Skeletal muscle cell (primary cell): Measurements from ENCODE around the gene SYNE3.

Experiments
- DNase-seq: peaks from one replicate; pipeline ENCODE4 v3.0.0-alpha.2; 2010; ENCODE audit warnings: low read depth
- H3K4me3 ChIP-seq: 2 replicates; pipeline ENCODE4 v1.5.1; 2011; ENCODE audit warnings: low read depth, mild to moderate bottlenecking, control low read depth, low read length, moderate library complexity

The SYNE3 gene

GRCh38 chr14:95526483-95527386 is 10.3 kb upstream of the SYNE3 start:
- no peak overlapping the region for H3K4me3 ChIP-seq
- no peak for DNase-seq

- DNase-seq: no peak
Measured at GRCh38 chr14:95525999-95526398, 9.5 kb upstream of the SYNE3 start.

GRCh38 chr14:95524706-95525512 is 8.5 kb upstream of the SYNE3 start:
- no peak overlapping the region for H3K4me3 ChIP-seq
- DNase-seq: no peak

More at GRCh38 chr14:95525999-95526398, 9.5 kb upstream of the SYNE3 start:
- H3K4me3 ChIP-seq: no peak overlapping the region

GRCh38 chr14:95523815-95524448 is 7.5 kb upstream of the SYNE3 start:
- peak; percentile 90 for DNase-seq
- H3K4me3 ChIP-seq: no peak overlapping the region

- H3K4me3 ChIP-seq: no peak overlapping the region
- DNase-seq: no peak
Measured at GRCh38 chr14:95523051-95523814, 6.8 kb upstream of the SYNE3 start.

- DNase-seq: no peak
- H3K4me3 ChIP-seq: no peak overlapping the region
Measured at GRCh38 chr14:95522556-95522955, 6.1 kb upstream of the SYNE3 start.

GRCh38 chr14:95522116-95522515 is 5.7 kb upstream of the SYNE3 start:
- no peak for DNase-seq
- no peak overlapping the region for H3K4me3 ChIP-seq

- no peak for DNase-seq
- no peak overlapping the region for H3K4me3 ChIP-seq
Measured at GRCh38 chr14:95521001-95521400, 4.6 kb upstream of the SYNE3 start.

- no peak for DNase-seq
Measured at GRCh38 chr14:95520346-95520745, 3.9 kb upstream of the SYNE3 start.

GRCh38 chr14:95519699-95520098 is 3.2 kb upstream of the SYNE3 start:
- no peak overlapping the region for H3K4me3 ChIP-seq
- DNase-seq: no peak

More at GRCh38 chr14:95520346-95520745, 3.9 kb upstream of the SYNE3 start:
- no peak overlapping the region for H3K4me3 ChIP-seq

- no peak for DNase-seq
- H3K4me3 ChIP-seq: no peak overlapping the region
Measured at GRCh38 chr14:95518045-95518751, 1.7 kb upstream of the SYNE3 start.

GRCh38 chr14:95515596-95516552 is 576 bp downstream of the SYNE3 start:
- peak overlapping the region; percentile 74 for H3K4me3 ChIP-seq
- no peak for DNase-seq

- no peak for DNase-seq
- peak overlapping the region; percentile 74 for H3K4me3 ChIP-seq
Measured at GRCh38 chr14:95515080-95515489, 1.4 kb downstream of the SYNE3 start.

GRCh38 chr14:95514131-95515079 is 2.0 kb downstream of the SYNE3 start:
- peak overlapping the region; percentile 74 for H3K4me3 ChIP-seq
- no peak for DNase-seq

GRCh38 chr14:95513291-95513690 is 3.2 kb downstream of the SYNE3 start:
- H3K4me3 ChIP-seq: no peak overlapping the region
- no peak for DNase-seq

GRCh38 chr14:95511687-95512086 is 4.8 kb downstream of the SYNE3 start:
- H3K4me3 ChIP-seq: no peak overlapping the region
- DNase-seq: no peak

- H3K4me3 ChIP-seq: no peak overlapping the region
- no peak for DNase-seq
Measured at GRCh38 chr14:95510804-95511203, 5.6 kb downstream of the SYNE3 start.
